Stimulated activated naive B cell treated with anti-CD40 and anti-IgM and Interleukin-4, amounts not matched to agents 10 μg/mL and 1 μg/mL and 100 μg/mL, for 72 hours (primary cell): ENCODE results near the gene TAS2R30.
A peak's percentile ranks its signal among the peaks of the same experiment; 100 is the strongest.
"Not testable (repeated sequence)": the region's sequence is repeated elsewhere in the genome, so short reads cannot be mapped to it uniquely, and the experiment has no call there.

Experiments used
- ATAC-seq, 2 donors: fragments of 150-1000 bp; cut with Tn5 transposase; replicated peaks; 2 replicates each; pipeline ENCODE4 v1.10.0; 2021; ENCODE audit warnings: moderate library complexity in 1 of 2
- DNase-seq: peaks from one replicate; pipeline ENCODE4 v3.0.0; 2021
- H3K27ac Mint-ChIP-seq: one replicate; pipeline ENCODE4 v1.8.0; 2022; ENCODE audit warnings: mild to moderate bottlenecking, mixed read lengths
- H3K27me3 Mint-ChIP-seq, 2 donors: one replicate each; pipeline ENCODE4 v1.8.0; 2022; ENCODE audit warnings: mixed read lengths in 2 of 2
- H3K36me3 Mint-ChIP-seq, 2 donors: one replicate each; pipeline ENCODE4 v1.8.0; 2022; ENCODE audit warnings: mixed read lengths in 2 of 2, mild to moderate bottlenecking in 1 of 2
- H3K4me1 Mint-ChIP-seq, 2 donors: one replicate each; pipeline ENCODE4 v1.8.0; 2022; ENCODE audit warnings: mixed read lengths in 2 of 2, mild to moderate bottlenecking in 1 of 2
- H3K4me3 Mint-ChIP-seq, 2 donors: one replicate each; pipeline ENCODE4 v1.8.0; 2022; ENCODE audit warnings: mild to moderate bottlenecking in 2 of 2, mixed read lengths in 2 of 2, moderate library complexity in 1 of 2
- H3K9me3 Mint-ChIP-seq, 2 donors: one replicate each; pipeline ENCODE4 v1.8.0; 2022; ENCODE audit warnings: mixed read lengths in 2 of 2, mild to moderate bottlenecking in 1 of 2

TAS2R30 gene

GRCh38 chr12:11094910-11095309 lies 39.5 kb downstream of the TAS2R30 start:
- peaks cover 3 to 11% of the 10 kb centered on the region in 2 donors for H3K4me1 Mint-ChIP-seq
- peak; percentile 93 to 97 for ATAC-seq
- peaks cover 20 to 30% of the 10 kb centered on the region in 2 donors for H3K36me3 Mint-ChIP-seq
- H3K4me3 Mint-ChIP-seq, DNase-seq, H3K27me3 Mint-ChIP-seq, H3K27ac Mint-ChIP-seq: not testable (repeated sequence)
- H3K9me3 Mint-ChIP-seq, result peaks cover 8 to 11% of the 10 kb centered on the region in 2 donors

GRCh38 chr12:11092128-11092527 lies 42.3 kb downstream of the TAS2R30 start, which contains the start of gene TAS2R43:
TAS2R43 (minus strand) TSS chr12:11092313; CDS start chr12:11092229, 84 bp downstream.
- DNase-seq (peak; percentile 17), ATAC-seq (peak; percentile 71 to 80)
- Mint-ChIP-seq H3K36me3 (peaks cover 9 to 14% of the 10 kb centered on the region in 2 donors), H3K27me3 (no peaks in the 10 kb centered on the region), H3K27ac (peak within 1 kb of the TSS; percentile 73), H3K9me3 (peaks cover 0 to 6% of the 10 kb centered on the region in 2 donors), H3K4me3 (no peak within 1 kb of the TSS), H3K4me1 (peaks cover 3 to 11% of the 10 kb centered on the region in 2 donors)

GRCh38 chr12:11089246-11089645 lies 45.2 kb downstream of the TAS2R30 start:
- H3K4me3 Mint-ChIP-seq, result no peak overlapping the region
- no peaks in the 10 kb centered on the region for H3K27me3 Mint-ChIP-seq
- H3K36me3 Mint-ChIP-seq, result peaks cover 6 to 12% of the 10 kb centered on the region in 2 donors
- DNase-seq (no peak), ATAC-seq (no peak)
- peaks cover 3 to 11% of the 10 kb centered on the region in 2 donors for H3K4me1 Mint-ChIP-seq
- H3K9me3 Mint-ChIP-seq, result peaks cover 0 to 3% of the 10 kb centered on the region in 2 donors
- no peak overlapping the region for H3K27ac Mint-ChIP-seq

- DNase-seq (no peak), ATAC-seq (peak; percentile 79 to 94)
- H3K36me3 Mint-ChIP-seq, result peaks cover 13 to 17% of the 10 kb centered on the region in 2 donors
- H3K27me3 Mint-ChIP-seq, result no peaks in the 10 kb centered on the region
- H3K4me3 Mint-ChIP-seq, result no peak overlapping the region
- H3K27ac Mint-ChIP-seq, result peak overlapping the region; percentile 79
- no peaks in the 10 kb centered on the region for H3K4me1 Mint-ChIP-seq
- peaks cover 5 to 6% of the 10 kb centered on the region in 2 donors for H3K9me3 Mint-ChIP-seq
Observed at GRCh38 chr12:11085419-11085818, 49.0 kb downstream of the TAS2R30 start.
